Brain pericyte (primary cell): ENCODE measurements around the gene SLC13A1.
"Not testable (repeated sequence)": the region's sequence is repeated elsewhere in the genome, so short reads cannot be mapped to it uniquely, and the experiment has no call there.

Experiments used
- DNase-seq: peaks from one replicate; pipeline ENCODE4 v3.0.0-alpha.2; 2012; ENCODE audit warnings: low read depth, low spot score

SLC13A1 gene, protein sequence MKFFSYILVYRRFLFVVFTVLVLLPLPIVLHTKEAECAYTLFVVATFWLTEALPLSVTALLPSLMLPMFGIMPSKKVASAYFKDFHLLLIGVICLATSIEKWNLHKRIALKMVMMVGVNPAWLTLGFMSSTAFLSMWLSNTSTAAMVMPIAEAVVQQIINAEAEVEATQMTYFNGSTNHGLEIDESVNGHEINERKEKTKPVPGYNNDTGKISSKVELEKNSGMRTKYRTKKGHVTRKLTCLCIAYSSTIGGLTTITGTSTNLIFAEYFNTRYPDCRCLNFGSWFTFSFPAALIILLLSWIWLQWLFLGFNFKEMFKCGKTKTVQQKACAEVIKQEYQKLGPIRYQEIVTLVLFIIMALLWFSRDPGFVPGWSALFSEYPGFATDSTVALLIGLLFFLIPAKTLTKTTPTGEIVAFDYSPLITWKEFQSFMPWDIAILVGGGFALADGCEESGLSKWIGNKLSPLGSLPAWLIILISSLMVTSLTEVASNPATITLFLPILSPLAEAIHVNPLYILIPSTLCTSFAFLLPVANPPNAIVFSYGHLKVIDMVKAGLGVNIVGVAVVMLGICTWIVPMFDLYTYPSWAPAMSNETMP

DNA sequence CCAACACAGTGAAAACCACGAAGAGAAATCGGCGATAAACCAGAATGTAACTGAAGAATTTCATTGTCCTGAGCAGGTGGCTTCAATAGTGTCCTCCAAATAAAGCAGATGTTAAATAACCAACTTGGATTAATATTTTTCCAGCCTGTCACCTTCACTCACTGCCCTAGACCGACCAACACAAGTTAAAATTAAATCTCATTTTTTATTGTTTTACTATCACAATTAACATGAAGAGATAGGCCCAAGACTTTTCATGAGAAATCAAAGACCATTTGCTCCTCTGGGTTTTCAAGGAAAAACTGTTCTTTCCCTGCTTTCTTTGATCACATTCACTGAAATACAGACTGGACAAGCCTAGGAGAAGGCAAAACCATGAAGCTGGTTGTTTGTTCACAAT lies at the start of gene SLC13A1:
Gene SLC13A1 (minus strand): TSS at position 87 of the 400 bp plus-strand sequence. CDS start 23 bp downstream, at position 64.
- DNase-seq = no peak

DNA sequence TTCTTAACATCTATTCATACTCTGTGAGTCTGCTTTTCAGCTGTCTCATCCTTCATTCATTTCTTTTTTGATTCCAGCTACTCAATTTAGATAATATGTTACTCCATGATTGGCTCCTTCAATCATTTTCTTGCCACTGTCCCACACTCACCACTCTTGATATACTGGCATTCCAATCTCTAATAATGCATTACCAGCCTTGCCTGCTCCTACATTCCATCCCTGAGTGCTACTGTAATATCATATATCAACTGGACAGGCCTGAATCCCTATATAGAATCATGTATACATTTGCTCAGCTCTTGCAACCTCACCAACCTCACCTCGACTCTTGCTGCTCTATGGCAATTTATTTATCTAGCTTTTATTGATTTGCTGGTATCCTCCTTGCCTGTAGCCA lies 45.0 kb upstream of the SLC13A1 start:
- DNase-seq = no peak

DNA sequence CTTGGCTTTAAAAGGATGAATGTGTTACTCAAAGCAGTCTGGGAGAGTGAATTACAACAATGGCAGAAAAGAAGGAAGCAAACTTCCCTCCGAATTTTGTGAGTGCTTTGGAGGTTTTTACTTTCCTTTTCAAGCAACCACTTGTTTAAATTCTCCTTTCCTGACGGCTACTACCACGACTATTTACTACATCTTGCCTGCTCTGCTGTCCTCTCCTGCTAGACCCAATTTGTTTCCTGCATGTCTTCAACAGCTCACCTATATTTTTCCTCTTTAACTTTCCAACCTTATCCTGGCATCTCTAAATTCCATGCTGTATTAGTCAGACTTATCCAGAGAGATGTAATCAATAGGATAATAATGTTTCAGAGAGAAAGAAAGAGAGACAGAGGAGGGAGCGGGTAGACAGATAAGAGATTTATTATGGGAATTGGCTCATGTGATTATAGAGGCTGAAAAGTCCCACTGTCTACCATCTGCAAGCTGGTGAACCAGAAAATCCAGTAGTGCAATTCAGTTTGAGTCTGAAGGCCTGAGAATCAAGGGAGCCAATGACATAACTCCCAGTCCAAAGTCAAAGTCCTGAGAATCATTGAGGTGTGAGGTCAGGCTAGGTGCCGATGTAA lies 42.8 kb upstream of the SLC13A1 start:
- no peak for DNase-seq

DNA sequence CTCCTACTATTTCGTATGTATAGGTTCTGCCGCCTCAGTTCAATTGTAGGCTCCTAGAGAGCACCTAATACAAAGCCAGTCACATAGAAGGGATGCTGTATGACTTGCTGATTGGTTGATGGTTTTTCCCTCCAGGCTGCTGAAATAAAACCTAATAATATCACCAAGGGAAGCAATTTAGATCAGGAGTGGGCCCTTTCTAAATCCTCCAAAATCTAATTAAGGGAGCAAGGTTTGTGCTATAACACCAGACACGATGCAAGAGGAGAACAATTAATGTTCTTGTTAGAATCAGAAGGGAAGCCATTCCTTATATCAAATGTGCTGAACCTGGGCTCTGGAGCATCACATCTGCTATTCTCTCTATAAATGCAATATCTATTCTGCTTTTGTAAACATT lies 42.0 kb upstream of the SLC13A1 start:
- DNase-seq = no peak

GRCh38 chr7:123231021-123232000 lies 31.5 kb upstream of the SLC13A1 start:
- no peak for DNase-seq

GRCh38 chr7:123230603-123231002 lies 30.8 kb upstream of the SLC13A1 start:
- DNase-seq = no peak

DNA sequence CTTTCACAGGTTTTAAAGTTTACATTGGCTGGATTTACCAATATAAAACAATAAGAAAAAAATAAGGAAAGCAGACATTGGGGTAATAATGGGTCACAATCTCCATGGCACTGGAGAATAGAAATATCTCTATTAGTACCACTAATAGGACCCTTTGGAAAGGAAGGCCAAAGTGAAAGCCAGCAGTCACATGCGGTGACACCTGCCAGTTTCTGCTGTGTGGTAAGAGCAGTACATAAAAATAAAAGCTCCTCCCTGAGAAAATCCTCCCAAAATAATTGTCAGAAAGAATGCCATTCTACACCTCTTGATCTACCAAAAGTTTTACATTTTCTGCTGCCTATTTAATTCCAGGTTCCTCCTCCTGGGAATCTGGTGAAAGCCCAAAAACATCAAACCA lies 30.4 kb upstream of the SLC13A1 start:
- DNase-seq = no peak

GRCh38 chr7:123229426-123229825 lies 29.7 kb upstream of the SLC13A1 start:
- DNase-seq = no peak

DNA sequence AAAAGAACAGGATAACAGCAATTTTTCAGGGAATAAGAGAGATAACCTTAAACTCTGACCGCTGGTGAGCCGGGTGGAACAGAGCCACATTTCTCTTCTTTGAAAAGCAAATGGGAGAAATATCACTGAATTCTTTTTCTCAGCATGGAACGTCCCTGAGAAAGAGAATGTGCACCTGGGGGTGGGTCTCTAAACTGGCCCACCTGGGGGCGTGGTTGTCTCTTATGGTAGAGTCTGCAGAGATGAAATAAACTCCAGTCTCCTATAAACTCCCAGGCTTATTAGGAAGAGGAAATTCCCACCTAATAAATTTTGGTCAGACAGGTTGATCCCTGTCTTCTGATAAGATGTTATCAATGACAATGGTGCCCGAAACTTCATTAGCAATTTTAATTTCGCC lies 27.9 kb upstream of the SLC13A1 start:
- DNase-seq = not testable (repeated sequence)

DNA sequence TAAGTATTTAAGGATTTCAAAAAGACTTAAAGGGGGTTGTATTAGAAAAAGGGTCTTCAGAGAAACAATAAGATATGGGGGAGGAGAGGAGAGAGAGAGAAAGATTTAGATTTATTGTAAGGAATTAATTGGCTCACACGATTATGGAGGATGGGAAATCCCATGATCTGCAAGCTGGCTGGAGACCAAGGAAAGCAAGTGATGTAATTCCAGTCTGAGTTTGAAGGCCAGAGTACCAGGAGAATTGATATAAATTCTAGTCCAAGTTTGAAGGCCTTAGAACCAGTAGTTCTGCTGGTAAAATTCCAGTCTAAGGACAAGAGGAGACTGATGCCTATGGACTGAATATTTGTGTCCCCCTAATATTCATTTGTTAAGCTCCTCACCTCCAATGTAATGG lies 20.6 kb upstream of the SLC13A1 start:
- no peak for DNase-seq

GRCh38 chr7:123218866-123219265 lies 19.1 kb upstream of the SLC13A1 start:
- no peak for DNase-seq

GRCh38 chr7:123216825-123217224 lies 17.1 kb upstream of the SLC13A1 start:
- DNase-seq = no peak

DNA sequence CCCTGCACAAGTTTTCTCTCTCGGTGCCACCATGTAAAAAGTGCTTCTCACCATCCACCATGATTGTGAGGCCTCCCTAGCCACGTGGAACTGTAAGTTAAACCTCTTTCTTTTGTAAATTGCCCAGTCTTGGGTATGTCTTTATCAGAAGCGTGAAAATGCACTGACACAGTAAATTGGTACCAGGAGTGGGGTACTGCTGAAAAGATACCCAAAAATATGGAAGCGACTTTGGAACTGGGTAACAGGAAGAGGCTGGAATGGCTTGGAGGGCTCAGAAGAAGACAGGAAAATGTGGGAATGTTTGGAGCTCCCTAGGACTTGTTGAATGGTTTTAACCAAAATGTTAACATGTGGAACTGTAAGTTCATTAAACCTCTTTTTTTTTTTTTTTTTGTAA lies 15.6 kb upstream of the SLC13A1 start:
- no peak for DNase-seq

DNA sequence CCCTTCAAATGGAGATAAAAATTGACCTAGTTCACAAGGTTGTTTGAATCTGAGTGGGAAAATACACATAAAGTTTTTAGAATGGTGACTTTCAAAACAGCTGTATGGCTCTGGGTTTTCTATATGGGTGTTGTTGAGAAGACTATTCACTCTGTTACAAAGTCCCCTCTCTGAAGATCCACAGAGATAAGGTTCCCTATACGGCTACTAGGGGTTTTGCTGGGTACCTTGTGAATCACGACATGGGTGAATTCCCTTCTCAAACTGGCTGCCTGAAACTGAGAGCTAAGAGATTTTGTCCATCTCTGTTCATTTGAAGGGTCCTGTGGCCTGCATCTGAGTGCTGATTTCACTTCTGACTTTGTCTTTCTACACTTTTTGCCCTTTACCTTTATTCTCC lies 11.8 kb upstream of the SLC13A1 start:
- no peak for DNase-seq

DNA sequence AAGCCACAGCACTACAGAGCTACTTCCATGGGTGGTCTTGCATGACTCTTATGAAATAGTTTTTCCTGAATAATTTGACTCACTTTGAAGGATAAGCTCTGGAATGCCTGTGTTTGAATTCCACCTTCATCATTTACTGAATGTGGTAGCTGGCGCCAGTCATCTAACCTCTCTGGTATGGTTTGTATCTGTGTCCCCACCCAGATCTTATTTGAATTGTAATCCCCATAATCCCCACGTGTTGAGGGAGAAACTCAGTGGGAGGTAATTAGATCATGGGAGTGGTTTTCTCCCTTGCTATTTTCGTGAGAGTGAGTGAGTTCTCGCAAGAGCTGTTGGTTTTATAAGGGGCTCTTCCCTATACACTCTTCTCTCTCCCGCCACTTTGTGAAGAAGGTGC lies 11.2 kb upstream of the SLC13A1 start:
- no peak for DNase-seq

DNA sequence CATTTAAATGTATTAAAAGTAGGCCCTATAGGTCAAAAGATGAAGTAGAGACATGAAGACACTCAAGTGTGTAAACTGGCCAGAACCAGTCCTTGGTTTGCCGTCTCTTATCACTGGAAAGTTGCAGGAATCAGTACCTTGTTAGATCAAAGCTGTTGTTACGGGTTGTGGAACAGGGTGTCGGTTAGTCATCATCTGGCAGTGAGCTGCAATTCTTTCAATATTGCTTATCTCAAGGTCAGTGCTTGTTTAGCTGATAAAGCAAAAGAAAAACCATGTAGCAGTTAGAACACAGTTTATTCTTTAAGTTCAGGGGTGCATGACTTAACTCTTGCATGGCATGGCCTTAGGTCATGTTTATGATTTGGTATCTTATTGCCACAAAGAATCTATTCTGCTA lies 10.0 kb upstream of the SLC13A1 start:
- DNase-seq = no peak

DNA sequence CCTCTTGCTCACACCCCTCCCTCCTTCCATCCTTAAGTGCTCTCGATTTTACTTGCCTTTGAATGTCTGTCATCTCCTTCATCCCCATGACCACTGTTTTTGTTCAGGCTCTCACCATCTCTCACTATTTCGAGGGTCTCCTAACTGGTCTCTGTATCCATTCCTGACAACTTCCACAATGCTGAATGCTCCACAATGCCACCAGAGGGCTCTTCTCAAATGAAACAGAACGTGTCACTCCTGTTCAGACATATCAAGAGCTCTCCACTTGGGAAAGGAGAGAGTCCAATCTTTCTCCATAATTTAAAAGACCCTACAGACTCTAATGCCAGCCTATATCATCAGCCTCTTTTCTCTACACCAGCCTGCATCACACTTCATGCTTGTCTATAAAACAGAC lies 9.0 kb upstream of the SLC13A1 start:
- DNase-seq = no peak

DNA sequence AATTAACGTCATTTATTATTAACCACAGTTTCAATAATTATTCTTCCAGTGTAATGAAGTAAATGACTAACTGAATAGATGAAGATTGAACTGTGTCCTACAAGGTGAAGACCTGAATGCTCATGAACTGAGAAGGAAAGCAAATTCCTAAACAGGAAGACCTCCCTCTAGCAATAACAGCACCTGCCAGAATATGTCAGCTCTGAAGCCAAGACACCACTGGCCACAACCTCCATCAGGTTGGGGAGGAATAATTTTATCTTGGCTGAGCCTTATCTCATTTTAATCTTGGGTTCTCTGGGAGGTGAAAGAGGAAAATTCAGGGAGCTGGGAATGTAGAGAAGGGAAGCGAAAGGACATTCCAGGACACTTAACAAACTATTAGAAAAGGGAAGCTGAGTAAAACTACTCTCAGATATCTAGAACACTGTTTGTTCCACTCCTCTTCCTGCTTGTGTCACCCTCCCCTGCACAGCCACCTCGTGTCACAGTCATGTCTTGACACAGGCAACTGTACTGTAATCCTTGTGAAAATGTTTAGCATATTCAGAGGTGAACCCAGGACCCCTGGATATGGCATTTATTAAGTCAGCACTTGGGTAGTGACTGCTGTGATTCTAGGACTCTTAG lies 4.6 kb upstream of the SLC13A1 start:
- DNase-seq = no peak

DNA sequence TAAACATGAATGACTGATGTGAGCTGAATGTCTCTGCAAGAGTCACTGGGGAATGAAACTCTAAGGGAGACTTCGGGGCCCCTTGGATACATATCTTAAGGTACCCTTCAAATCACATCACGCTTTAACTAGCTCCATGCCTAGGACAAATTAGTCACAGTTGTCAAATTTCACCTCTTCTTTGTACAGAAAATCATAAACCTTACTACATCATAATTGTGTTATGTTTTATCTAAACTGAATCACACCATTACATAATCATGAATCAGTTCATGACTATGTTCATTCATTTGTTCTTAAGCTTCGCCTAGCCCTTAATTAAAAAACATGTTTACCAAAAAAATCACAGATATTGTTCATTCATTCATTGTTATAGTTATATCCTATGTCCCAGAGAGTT lies 2.1 kb upstream of the SLC13A1 start:
- no peak for DNase-seq

GRCh38 chr7:123198668-123199652 lies 809 bp downstream of the SLC13A1 start:
- DNase-seq = no peak
